ENCODE results near the gene MRPS27.

The MRPS27 gene

GRCh38 chr5:72319976-72320752, at the start of gene MRPS27, which contains the start of gene PTCD2:
MRPS27 (minus strand) TSS chr5:72320240; CDS start chr5:72320221, 19 bp downstream.
PTCD2 (plus strand) TSS chr5:72320373; CDS start chr5:72320383, 10 bp downstream.
- DNase-seq: peak; percentile 88

- no peak for DNase-seq
Observed at GRCh38 chr5:72369711-72370110, 49.7 kb upstream of the MRPS27 start.

GRCh38 chr5:72369301-72369700, 49.3 kb upstream of the MRPS27 start:
- no peak for DNase-seq

- no peak for DNase-seq
Observed at GRCh38 chr5:72368271-72368670, 48.2 kb upstream of the MRPS27 start.

- no peak for DNase-seq
Observed at GRCh38 chr5:72366324-72366976, 46.4 kb upstream of the MRPS27 start.

- no peak for DNase-seq
Observed at GRCh38 chr5:72364951-72365350, 44.9 kb upstream of the MRPS27 start.

- no peak for DNase-seq
Observed at GRCh38 chr5:72364171-72364570, 44.1 kb upstream of the MRPS27 start.

GRCh38 chr5:72363166-72363802, 43.2 kb upstream of the MRPS27 start:
- DNase-seq: no peak

- no peak for DNase-seq
Observed at GRCh38 chr5:72359886-72360285, 39.8 kb upstream of the MRPS27 start.

GRCh38 chr5:72358925-72359324, 38.9 kb upstream of the MRPS27 start:
- DNase-seq: no peak

- no peak for DNase-seq
Observed at GRCh38 chr5:72356361-72356760, 36.3 kb upstream of the MRPS27 start.

- DNase-seq: no peak
Observed at GRCh38 chr5:72355706-72356299, 35.8 kb upstream of the MRPS27 start.

- no peak for DNase-seq
Observed at GRCh38 chr5:72353046-72353445, 33.0 kb upstream of the MRPS27 start.

GRCh38 chr5:72352616-72353015, 32.6 kb upstream of the MRPS27 start:
- DNase-seq: no peak

GRCh38 chr5:72351376-72351775, 31.3 kb upstream of the MRPS27 start:
- DNase-seq: no peak

- no peak for DNase-seq
Observed at GRCh38 chr5:72347801-72348308, 27.8 kb upstream of the MRPS27 start.

GRCh38 chr5:72346398-72346797, 26.4 kb upstream of the MRPS27 start:
- DNase-seq: no peak

- DNase-seq: no peak
Observed at GRCh38 chr5:72338689-72339209, 18.7 kb upstream of the MRPS27 start.

- DNase-seq: no peak
Observed at GRCh38 chr5:72337159-72337558, 17.1 kb upstream of the MRPS27 start.

GRCh38 chr5:72330712-72331111, 10.7 kb upstream of the MRPS27 start:
- no peak for DNase-seq

- no peak for DNase-seq
Observed at GRCh38 chr5:72328172-72328571, 8.1 kb upstream of the MRPS27 start.

- DNase-seq: no peak
Observed at GRCh38 chr5:72326306-72326649, 6.2 kb upstream of the MRPS27 start.

Data from activated CD4-positive, alpha-beta T cell treated with anti-CD3 and anti-CD28 coated beads for 1 hour (primary cell).